HG03469 (cell line): ENCODE results near the gene PLEKHG4B.
"Not testable (repeated sequence)": the region's sequence is repeated elsewhere in the genome, so short reads cannot be mapped to it uniquely, and the experiment has no call there.

Experiments
- ATAC-seq: cut with Tn5 transposase; IDR thresholded peaks from one replicate; pipeline ENCODE4 v1.9.1; 2021; ENCODE audit warnings: mild to moderate bottlenecking, moderate library complexity, moderate number of reproducible peaks; ENCODE audit not compliant: unreplicated experiment

The PLEKHG4B gene

GRCh38 chr5:91556-92263, at the start of gene PLEKHG4B:
TSS of gene PLEKHG4B (plus strand) at chr5:92168. CDS start at chr5:92232, 64 bp downstream.
- no peak for ATAC-seq

GRCh38 chr5:42250-42649, 49.7 kb upstream of the PLEKHG4B start:
- no peak for ATAC-seq

GRCh38 chr5:48192-48591, 43.8 kb upstream of the PLEKHG4B start:
- no peak for ATAC-seq

- ATAC-seq = not testable (repeated sequence)
Observed at GRCh38 chr5:49530-49929, 42.4 kb upstream of the PLEKHG4B start.

GRCh38 chr5:49953-50544, 41.9 kb upstream of the PLEKHG4B start:
- no peak for ATAC-seq

- no peak for ATAC-seq
Observed at GRCh38 chr5:50724-51499, 41.1 kb upstream of the PLEKHG4B start.

- no peak for ATAC-seq
Observed at GRCh38 chr5:51500-51823, 40.5 kb upstream of the PLEKHG4B start.

- ATAC-seq = no peak
Observed at GRCh38 chr5:53381-54174, 38.4 kb upstream of the PLEKHG4B start.

- ATAC-seq = no peak
Observed at GRCh38 chr5:54175-54730, 37.7 kb upstream of the PLEKHG4B start.

- ATAC-seq = no peak
Observed at GRCh38 chr5:54876-55569, 36.9 kb upstream of the PLEKHG4B start.

GRCh38 chr5:56561-57290, 35.2 kb upstream of the PLEKHG4B start:
- no peak for ATAC-seq

- ATAC-seq = not testable (repeated sequence)
Observed at GRCh38 chr5:60250-60649, 31.7 kb upstream of the PLEKHG4B start.

- ATAC-seq = no peak
Observed at GRCh38 chr5:70440-70839, 21.5 kb upstream of the PLEKHG4B start.

- ATAC-seq = not testable (repeated sequence)
Observed at GRCh38 chr5:72316-73180, 19.4 kb upstream of the PLEKHG4B start.

GRCh38 chr5:73181-73447, 18.9 kb upstream of the PLEKHG4B start:
- not testable (repeated sequence) for ATAC-seq

- no peak for ATAC-seq
Observed at GRCh38 chr5:73768-74502, 18.0 kb upstream of the PLEKHG4B start.

GRCh38 chr5:74503-75109, 17.4 kb upstream of the PLEKHG4B start:
- ATAC-seq = no peak
